ENCODE measurements around the gene GLB1L2. TPM values are rescaled to one million over a fixed set of nuclear protein-coding genes. Genes with fewer than 3 reads are reported as not detected.

The GLB1L2 gene
- polyA plus RNA-seq, 1 of the 3 experiments (the other 2 are of a cell fraction): 3.4 TPM

- H3K4me3 ChIP-seq (ENCODE audit: low read depth in 2 of 2, low read length in 1 of 2): no peak overlapping the region
- no peak overlapping the region for H3K27ac ChIP-seq (ENCODE audit: low read depth in 2 of 2, low read length in 1 of 2)
- no peaks in the 10 kb centered on the region for H3K9me2 ChIP-seq
- H3K9me3 ChIP-seq: no peaks in the 10 kb centered on the region
- no peaks in the 10 kb centered on the region for H3K4me1 ChIP-seq (ENCODE audit: control insufficient read depth in 1 of 2, insufficient read depth in 2 of 2, low read depth in 1 of 2, low read length in 1 of 2)
- H3K36me3 ChIP-seq (replicated peaks in 1 of 2; ENCODE audit: control insufficient read depth in 1 of 2, insufficient read depth in 2 of 2, low read length in 1 of 2): no peaks in the 10 kb centered on the region
- TF ChIP-seq FOSL2 (IDR thresholded peaks at IDR 0.05; ENCODE audit: borderline replicate concordance, low read depth) (no peak), EP300 (IDR thresholded peaks at IDR 0.05; ENCODE audit: borderline replicate concordance in 1 of 2, low read depth in 1 of 2, low read length in 1 of 2) (no peak), MXI1 (IDR thresholded peaks at IDR 0.05; ENCODE audit: low read depth, low read length) (no peak)
- TF ChIP-seq, protein P1, sequence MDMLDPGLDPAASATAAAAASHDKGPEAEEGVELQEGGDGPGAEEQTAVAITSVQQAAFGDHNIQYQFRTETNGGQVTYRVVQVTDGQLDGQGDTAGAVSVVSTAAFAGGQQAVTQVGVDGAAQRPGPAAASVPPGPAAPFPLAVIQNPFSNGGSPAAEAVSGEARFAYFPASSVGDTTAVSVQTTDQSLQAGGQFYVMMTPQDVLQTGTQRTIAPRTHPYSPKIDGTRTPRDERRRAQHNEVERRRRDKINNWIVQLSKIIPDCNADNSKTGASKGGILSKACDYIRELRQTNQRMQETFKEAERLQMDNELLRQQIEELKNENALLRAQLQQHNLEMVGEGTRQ (IDR thresholded peaks at IDR 0.05; ENCODE audit: borderline replicate concordance, low read depth, low read length): no peak
- ChIA-PET POLR2A (no interaction called here), CTCF (interaction anchor here (0.6 to 3.5 kb wide), 2 partner anchors 14 to 277 kb away, joined by 3 to 16 read pairs; partner anchors contain the start of gene GLB1L3)
- no peak overlapping the region for H3K4me2 ChIP-seq
- no peaks in the 10 kb centered on the region for H3F3A ChIP-seq (replicated peaks; ENCODE audit: insufficient read depth)
- no peaks in the 10 kb centered on the region for H3K27me3 ChIP-seq (ENCODE audit: insufficient read depth)
- no peak overlapping the region for H2AFZ ChIP-seq (ENCODE audit: low read depth)
- no peaks in the 10 kb centered on the region for H3K79me2 ChIP-seq (ENCODE audit: insufficient read depth)
- no peak overlapping the region for H3K9ac ChIP-seq
- H4K20me1 ChIP-seq (ENCODE audit: insufficient read depth): no peaks in the 10 kb centered on the region
- 68% methylated on average over 10 of the region's 12 CpGs for WGBS (ENCODE audit: low lambda C conversion rate)
- no peak for DNase-seq
Measured at GRCh38 chr11:134289789-134290188, 42.0 kb upstream of the GLB1L2 start.

DNA sequence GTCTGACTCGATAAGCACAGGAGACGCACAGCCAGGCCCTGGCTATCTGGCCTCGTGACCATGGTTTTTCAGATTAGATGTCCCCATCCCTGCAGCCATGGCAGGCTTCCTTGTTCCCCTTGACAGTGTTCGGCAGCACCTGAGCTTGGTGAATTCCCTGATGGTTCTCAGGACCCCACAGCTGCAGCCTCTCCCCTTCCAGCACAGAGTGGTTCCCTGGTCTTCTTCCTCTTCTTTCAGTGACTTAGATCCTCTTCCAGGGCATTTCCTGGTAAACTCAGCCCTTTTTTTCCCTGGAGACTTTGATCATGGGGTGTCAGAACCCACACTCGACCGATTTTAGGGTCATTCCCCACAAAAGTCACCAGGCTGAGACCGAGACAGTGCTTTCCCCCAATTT is 41.1 kb upstream of the GLB1L2 start:
- H3K27me3 ChIP-seq (ENCODE audit: insufficient read depth): no peaks in the 10 kb centered on the region
- no peak for TF ChIP-seq TEAD4 (IDR thresholded peaks at IDR 0.05; ENCODE audit: borderline replicate concordance, insufficient read depth)
- no peak for TF ChIP-seq RFX5 (IDR thresholded peaks at IDR 0.05; ENCODE audit: low read length)
- TF ChIP-seq, protein P2, sequence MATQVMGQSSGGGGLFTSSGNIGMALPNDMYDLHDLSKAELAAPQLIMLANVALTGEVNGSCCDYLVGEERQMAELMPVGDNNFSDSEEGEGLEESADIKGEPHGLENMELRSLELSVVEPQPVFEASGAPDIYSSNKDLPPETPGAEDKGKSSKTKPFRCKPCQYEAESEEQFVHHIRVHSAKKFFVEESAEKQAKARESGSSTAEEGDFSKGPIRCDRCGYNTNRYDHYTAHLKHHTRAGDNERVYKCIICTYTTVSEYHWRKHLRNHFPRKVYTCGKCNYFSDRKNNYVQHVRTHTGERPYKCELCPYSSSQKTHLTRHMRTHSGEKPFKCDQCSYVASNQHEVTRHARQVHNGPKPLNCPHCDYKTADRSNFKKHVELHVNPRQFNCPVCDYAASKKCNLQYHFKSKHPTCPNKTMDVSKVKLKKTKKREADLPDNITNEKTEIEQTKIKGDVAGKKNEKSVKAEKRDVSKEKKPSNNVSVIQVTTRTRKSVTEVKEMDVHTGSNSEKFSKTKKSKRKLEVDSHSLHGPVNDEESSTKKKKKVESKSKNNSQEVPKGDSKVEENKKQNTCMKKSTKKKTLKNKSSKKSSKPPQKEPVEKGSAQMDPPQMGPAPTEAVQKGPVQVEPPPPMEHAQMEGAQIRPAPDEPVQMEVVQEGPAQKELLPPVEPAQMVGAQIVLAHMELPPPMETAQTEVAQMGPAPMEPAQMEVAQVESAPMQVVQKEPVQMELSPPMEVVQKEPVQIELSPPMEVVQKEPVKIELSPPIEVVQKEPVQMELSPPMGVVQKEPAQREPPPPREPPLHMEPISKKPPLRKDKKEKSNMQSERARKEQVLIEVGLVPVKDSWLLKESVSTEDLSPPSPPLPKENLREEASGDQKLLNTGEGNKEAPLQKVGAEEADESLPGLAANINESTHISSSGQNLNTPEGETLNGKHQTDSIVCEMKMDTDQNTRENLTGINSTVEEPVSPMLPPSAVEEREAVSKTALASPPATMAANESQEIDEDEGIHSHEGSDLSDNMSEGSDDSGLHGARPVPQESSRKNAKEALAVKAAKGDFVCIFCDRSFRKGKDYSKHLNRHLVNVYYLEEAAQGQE (IDR thresholded peaks at IDR 0.05; ENCODE audit: low read depth, low read length): no peak
- no peak for TF ChIP-seq RCOR1 (IDR thresholded peaks at IDR 0.05; ENCODE audit: low read length)
- H3K4me1 ChIP-seq (ENCODE audit: control insufficient read depth in 1 of 2, insufficient read depth in 2 of 2, low read depth in 1 of 2, low read length in 1 of 2): no peaks in the 10 kb centered on the region
- no peak overlapping the region for H3K9ac ChIP-seq
- no peaks in the 10 kb centered on the region for H3K9me3 ChIP-seq
- no peak overlapping the region for H2AFZ ChIP-seq (ENCODE audit: low read depth)
- 44% methylated on average over 7 of the region's 7 CpGs for WGBS (ENCODE audit: low lambda C conversion rate)
- H4K20me1 ChIP-seq (ENCODE audit: insufficient read depth): no peaks in the 10 kb centered on the region
- no peak overlapping the region for H3K4me3 ChIP-seq (ENCODE audit: low read depth in 2 of 2, low read length in 1 of 2)
- ChIA-PET POLR2A (no interaction called here), CTCF (interaction anchor here (1.9 kb wide), 1 partner anchor 15 kb away, joined by 4 read pairs; the partner anchor contains the start of gene GLB1L3)
- no peak overlapping the region for H3K27ac ChIP-seq (ENCODE audit: low read depth in 2 of 2, low read length in 1 of 2)
- H3F3A ChIP-seq (replicated peaks; ENCODE audit: insufficient read depth): no peaks in the 10 kb centered on the region
- H3K79me2 ChIP-seq (ENCODE audit: insufficient read depth): no peaks in the 10 kb centered on the region
- DNase-seq: no peak
- H3K36me3 ChIP-seq (replicated peaks in 1 of 2; ENCODE audit: control insufficient read depth in 1 of 2, insufficient read depth in 2 of 2, low read length in 1 of 2): no peaks in the 10 kb centered on the region
- no peaks in the 10 kb centered on the region for H3K9me2 ChIP-seq
- no peak overlapping the region for H3K4me2 ChIP-seq
